22Rv1 (cell line): Measurements from ENCODE around the gene ARL9.

Experiments used
- H3K27ac ChIP-seq: fragments of 450-650 bp; 2 replicates; pipeline ENCODE4 v1.5.1; 2017
- ZFX ChIP-seq: fragments of 450-650 bp; IDR thresholded peaks from 2 replicates; pipeline ENCODE4 v1.6.1; 2017; ENCODE audit warnings: antibody characterized with exemption, borderline replicate concordance
- TF ChIP-seq, protein P1 (sequence below): fragments of 450-650 bp; IDR thresholded peaks from 2 replicates; pipeline ENCODE4 v1.5.1; 2017; ENCODE audit warnings: mild to moderate bottlenecking

Gene ARL9

DNA sequence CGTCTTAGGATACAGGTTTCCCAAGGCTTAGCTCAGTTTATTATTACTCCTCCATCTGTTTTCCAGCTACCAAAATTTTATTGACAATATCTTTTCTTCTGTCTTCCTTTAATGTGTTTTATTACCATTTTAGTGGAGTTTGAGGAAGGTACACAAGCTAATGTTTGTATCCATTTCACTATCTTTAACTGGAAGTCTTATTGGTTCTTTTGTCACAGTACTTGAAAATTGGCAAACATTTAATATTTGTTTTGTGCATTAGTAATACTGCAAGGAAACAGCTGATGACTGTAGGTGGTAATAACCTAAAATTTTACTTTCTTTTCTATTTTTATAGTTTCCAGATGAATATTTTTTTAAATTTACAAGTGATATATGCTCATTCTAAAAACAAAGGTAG lies 9.3 kb upstream of the ARL9 start:
- TF ChIP-seq, protein P1, sequence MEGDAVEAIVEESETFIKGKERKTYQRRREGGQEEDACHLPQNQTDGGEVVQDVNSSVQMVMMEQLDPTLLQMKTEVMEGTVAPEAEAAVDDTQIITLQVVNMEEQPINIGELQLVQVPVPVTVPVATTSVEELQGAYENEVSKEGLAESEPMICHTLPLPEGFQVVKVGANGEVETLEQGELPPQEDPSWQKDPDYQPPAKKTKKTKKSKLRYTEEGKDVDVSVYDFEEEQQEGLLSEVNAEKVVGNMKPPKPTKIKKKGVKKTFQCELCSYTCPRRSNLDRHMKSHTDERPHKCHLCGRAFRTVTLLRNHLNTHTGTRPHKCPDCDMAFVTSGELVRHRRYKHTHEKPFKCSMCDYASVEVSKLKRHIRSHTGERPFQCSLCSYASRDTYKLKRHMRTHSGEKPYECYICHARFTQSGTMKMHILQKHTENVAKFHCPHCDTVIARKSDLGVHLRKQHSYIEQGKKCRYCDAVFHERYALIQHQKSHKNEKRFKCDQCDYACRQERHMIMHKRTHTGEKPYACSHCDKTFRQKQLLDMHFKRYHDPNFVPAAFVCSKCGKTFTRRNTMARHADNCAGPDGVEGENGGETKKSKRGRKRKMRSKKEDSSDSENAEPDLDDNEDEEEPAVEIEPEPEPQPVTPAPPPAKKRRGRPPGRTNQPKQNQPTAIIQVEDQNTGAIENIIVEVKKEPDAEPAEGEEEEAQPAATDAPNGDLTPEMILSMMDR = no peak
- TF ChIP-seq ZFX = no peak
- H3K27ac ChIP-seq = peak overlapping the region; percentile 4; the same call in 1 of the 2 replicates

DNA sequence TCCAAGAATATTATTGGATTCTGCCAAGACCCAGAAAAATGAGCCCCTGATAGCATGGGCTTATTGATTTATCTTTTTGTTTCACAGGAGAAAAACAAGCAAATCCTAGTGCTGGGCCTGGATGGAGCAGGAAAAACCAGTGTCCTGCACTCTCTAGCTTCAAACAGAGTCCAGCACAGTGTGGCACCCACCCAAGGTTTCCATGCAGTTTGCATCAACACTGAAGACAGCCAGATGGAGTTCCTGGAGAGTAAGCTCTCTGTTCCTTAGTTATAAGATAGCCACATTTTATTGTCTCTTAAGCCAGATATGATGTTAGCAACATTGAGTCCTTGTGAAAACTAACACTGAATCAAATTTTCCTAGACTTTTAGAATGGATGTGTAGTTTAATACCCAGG lies 5.5 kb downstream of the ARL9 start:
- H3K27ac ChIP-seq = no peak overlapping the region
- TF ChIP-seq, protein P1 = no peak
- no peak for TF ChIP-seq ZFX

DNA sequence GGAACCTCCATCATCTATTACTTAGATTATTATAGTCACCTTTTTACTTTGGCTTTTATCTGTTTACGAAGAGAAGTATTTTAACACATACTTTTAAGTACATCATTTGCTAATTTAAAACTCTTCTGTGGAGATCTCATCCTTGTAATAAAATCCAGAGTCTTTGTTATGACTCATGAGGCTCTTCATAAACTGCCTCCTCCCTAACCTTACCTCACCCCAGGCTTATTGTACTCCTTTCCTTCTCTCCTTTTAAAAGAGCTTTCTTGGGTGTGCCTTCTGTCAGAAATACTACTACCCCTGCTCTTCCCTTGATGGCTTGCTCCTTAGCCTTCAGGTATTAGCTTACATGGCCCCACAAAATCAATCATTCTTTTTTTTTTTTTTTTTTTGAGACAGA lies 6.6 kb downstream of the ARL9 start:
- no peak overlapping the region for H3K27ac ChIP-seq
- TF ChIP-seq, protein P1 = no peak
- no peak for TF ChIP-seq ZFX

DNA sequence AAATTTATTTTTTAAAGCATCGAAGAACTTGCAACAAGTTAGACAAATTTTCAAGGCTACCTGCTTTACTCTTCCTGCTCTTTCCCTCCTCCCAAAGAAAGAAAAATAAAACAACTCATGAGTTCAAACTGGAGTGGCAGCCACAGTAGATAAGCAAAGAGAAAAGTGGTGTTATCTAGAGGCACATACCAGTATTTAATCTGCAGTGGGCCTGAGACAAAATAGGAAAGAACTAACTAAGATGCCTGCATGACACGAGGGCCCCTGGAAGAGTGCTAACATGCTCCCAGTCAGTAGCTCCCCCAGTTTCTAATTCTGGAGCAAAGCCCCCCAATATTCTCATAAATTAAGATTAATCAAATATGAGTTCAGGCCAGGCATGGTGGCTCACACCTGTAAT lies 7.9 kb downstream of the ARL9 start:
- no peak overlapping the region for H3K27ac ChIP-seq
- no peak for TF ChIP-seq ZFX
- TF ChIP-seq, protein P1 = no peak

DNA sequence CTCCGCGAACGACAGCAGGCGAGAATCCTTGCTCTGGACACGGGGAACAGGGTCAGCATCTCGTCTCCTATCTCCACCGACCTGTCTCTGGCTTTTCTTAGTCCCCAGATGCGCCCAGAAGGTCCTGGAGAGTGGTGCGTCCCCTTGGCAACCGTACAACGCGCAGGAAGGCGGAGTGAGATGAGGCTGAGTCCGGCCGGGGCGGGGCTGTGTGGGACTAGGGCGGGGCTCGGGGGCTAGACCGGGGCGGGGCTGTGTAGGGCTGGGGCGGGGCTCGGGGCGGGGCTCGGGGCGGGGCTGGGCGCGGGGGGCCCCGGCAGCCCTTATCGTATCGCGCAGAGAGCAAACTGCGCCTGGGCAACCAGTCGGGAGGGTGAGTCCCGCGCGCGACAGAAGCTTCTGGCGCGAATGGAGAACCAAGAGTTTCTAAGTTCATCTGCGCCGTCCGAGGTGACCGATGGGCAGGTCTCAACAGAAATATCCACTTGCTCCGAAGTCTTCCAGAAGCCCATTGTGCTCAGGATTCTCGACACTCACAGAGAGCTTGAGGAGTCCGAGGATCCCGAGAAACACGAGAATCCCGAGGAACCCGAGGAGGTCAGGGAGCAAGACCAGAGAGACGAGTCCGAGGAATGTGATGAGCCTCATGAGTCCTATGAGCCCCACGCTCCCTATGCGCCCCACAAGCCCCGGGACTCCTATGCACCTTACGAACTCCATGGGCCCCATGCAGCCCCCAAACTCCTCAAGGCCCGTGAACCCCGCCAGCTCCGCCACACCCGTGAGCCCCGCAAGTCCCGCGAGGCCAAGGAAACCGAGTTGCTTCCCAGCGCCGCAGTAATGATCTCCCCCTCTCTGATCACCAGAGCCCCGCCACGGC lies 24.9 kb downstream of the ARL9 start:
- no peak for TF ChIP-seq ZFX
- TF ChIP-seq, protein P1 = no peak

DNA sequence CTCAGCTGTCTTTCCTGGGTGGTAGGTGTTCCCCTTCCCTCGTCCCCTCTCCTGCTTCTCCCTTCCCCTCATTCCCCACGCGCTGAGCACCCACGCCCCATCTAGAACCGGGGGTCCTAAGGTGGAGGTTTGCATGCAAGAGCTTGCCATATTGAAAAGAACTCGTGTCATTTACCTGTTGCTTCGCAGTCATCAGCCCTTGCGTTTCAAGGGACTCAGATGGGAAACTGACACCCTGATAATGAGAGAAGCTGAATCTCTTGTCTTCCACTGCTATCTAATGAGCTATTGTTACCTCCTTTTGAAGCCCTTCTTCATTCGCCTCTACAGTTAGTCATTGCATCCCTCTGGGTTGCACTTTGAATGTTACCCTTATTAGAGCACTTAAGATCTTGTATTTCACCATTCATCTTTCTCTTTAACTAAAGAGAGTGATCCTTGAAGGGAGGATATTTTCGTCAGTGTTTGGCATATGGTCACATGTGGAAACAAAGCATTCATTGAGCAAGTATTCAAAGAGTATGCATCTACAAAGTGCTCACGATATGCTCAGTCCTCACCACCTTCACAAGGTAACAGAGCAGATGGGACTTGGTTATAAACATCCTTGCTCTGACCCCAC lies 25.7 kb downstream of the ARL9 start:
- no peak overlapping the region for H3K27ac ChIP-seq
- TF ChIP-seq, protein P1 = no peak
- TF ChIP-seq ZFX = no peak

More for the DNA sequence above, 24.9 kb downstream of the ARL9 start:
- no peak overlapping the region for H3K27ac ChIP-seq

DNA sequence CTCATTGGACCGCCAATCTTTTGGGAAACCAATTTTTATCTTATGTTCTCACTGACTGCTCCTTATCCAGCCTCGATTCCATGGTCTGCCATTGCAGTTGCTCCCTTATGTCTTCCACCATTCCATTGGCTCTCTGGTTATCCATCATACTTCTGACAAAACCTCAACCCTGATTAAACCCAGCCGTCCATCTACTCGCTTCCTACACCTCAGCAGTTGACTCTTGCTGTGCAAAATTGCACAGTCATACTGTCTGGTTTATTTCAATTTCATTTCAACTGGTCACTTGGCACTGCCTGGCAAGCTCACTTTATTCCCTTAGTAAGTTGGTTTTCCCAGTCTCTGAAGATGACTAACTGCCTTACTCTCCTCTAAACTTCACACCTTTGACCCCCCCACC lies 26.2 kb downstream of the ARL9 start:
- TF ChIP-seq, protein P1 = no peak
- no peak for TF ChIP-seq ZFX
- no peak overlapping the region for H3K27ac ChIP-seq
